Measurements from ENCODE around the gene GTPBP2. TPM values are rescaled to one million over a fixed set of nuclear protein-coding genes. Genes with fewer than 3 reads are reported as not detected.

The GTPBP2 gene
- total RNA-seq, 1 experiment from 2014 or later: 76.4 TPM

DNA sequence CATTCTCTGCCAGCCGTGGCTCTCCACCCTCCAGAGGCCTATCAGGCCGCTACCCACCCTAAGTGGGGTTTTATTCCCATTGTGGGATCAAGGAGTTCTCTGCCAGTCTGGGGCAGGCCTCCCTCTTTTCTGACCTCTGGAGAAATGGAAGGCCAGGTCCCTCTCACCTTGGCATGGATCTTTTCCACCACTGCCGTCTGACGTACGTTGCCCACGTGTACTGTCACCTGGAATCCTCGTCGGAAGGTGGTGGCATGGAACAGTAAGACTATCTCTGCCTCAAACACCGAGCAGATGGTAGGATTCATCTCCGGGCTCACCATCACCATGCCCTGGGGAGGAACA lies 7.3 kb downstream of the GTPBP2 start (continued):
- TF ChIP-seq E2F1 (CRISPR knock-in tag; IDR thresholded peaks at IDR 0.05) (no peak), ZNF425 (CRISPR knock-in tag; conservative IDR thresholded peaks at IDR 0.05) (no peak), ZBTB21 (CRISPR knock-in tag; IDR thresholded peaks at IDR 0.05; ENCODE audit: borderline replicate concordance) (no peak), AR (CRISPR knock-in tag; IDR thresholded peaks at IDR 0.05) (no peak), PREB (CRISPR knock-in tag; IDR thresholded peaks at IDR 0.05; ENCODE audit: borderline replicate concordance) (no peak), ZNF423 (CRISPR knock-in tag; IDR thresholded peaks at IDR 0.05) (no peak), ZNF671 (CRISPR knock-in tag; IDR thresholded peaks at IDR 0.05) (no peak)
- TF ChIP-seq, protein P1, sequence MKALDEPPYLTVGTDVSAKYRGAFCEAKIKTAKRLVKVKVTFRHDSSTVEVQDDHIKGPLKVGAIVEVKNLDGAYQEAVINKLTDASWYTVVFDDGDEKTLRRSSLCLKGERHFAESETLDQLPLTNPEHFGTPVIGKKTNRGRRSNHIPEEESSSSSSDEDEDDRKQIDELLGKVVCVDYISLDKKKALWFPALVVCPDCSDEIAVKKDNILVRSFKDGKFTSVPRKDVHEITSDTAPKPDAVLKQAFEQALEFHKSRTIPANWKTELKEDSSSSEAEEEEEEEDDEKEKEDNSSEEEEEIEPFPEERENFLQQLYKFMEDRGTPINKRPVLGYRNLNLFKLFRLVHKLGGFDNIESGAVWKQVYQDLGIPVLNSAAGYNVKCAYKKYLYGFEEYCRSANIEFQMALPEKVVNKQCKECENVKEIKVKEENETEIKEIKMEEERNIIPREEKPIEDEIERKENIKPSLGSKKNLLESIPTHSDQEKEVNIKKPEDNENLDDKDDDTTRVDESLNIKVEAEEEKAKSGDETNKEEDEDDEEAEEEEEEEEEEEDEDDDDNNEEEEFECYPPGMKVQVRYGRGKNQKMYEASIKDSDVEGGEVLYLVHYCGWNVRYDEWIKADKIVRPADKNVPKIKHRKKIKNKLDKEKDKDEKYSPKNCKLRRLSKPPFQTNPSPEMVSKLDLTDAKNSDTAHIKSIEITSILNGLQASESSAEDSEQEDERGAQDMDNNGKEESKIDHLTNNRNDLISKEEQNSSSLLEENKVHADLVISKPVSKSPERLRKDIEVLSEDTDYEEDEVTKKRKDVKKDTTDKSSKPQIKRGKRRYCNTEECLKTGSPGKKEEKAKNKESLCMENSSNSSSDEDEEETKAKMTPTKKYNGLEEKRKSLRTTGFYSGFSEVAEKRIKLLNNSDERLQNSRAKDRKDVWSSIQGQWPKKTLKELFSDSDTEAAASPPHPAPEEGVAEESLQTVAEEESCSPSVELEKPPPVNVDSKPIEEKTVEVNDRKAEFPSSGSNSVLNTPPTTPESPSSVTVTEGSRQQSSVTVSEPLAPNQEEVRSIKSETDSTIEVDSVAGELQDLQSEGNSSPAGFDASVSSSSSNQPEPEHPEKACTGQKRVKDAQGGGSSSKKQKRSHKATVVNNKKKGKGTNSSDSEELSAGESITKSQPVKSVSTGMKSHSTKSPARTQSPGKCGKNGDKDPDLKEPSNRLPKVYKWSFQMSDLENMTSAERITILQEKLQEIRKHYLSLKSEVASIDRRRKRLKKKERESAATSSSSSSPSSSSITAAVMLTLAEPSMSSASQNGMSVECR (CRISPR knock-in tag; IDR thresholded peaks at IDR 0.05; ENCODE audit: borderline replicate concordance): no peak

DNA sequence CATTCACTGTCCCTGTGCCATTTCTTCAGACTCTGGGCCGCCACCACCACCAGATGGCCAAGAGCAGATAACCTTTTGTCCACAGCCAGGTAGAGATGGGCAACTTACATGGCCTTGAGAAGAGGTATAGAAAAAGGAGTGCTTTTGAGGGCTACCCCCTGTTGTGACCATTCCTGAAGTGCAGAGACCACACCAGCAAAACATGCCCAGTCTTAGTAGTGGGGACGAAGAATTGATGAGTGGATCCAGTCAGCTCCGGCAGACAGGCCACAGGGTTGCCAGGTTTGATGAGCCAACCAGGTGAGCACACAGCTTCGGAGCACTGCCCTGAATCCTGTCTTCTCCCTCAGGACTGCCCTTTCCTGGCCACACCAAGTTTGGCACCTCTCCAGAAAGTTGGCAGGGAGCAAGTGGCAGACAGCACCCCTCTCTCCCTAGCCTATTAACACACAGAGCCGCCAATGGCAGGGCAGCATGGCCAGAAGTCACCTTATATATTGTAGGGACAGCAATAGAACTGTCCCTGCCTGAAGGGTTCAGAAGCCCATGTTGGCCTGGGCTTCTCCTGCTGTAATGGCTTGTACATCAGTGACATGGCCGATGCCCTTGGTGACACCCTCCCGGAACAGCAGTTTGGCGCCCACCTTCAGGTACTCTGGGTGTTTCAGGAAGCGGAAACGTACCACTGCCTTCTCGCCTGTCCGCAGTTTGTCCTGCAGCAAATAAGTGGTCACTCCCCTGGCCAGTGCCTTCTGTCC lies 7.8 kb downstream of the GTPBP2 start:
- Mint-ChIP-seq H3K27me3 (ENCODE audit: low read depth) (no peaks in the 10 kb centered on the region), H3K36me3 (peaks cover 52% of the 10 kb centered on the region), H3K4me1 (no peaks in the 10 kb centered on the region), H3K9me3 (no peaks in the 10 kb centered on the region), H3K27ac (no peak overlapping the region), H3K4me3 (no peak overlapping the region)
- ATAC-seq (no peak), DNase-seq (ENCODE audit: low spot score) (no peak)
- CTCF ChIA-PET: no interaction called here
- TF ChIP-seq MYBL2 (CRISPR knock-in tag; IDR thresholded peaks at IDR 0.05) (no peak), SMAD4 (CRISPR knock-in tag; IDR thresholded peaks at IDR 0.05) (no peak), ZNF232 (CRISPR knock-in tag; IDR thresholded peaks at IDR 0.05) (no peak), NFE2L1 (CRISPR knock-in tag; IDR thresholded peaks at IDR 0.05) (no peak), ZBTB21 (CRISPR knock-in tag; IDR thresholded peaks at IDR 0.05; ENCODE audit: borderline replicate concordance) (no peak), SP1 (CRISPR knock-in tag; conservative IDR thresholded peaks at IDR 0.05) (no peak)
- TF ChIP-seq, protein P2, sequence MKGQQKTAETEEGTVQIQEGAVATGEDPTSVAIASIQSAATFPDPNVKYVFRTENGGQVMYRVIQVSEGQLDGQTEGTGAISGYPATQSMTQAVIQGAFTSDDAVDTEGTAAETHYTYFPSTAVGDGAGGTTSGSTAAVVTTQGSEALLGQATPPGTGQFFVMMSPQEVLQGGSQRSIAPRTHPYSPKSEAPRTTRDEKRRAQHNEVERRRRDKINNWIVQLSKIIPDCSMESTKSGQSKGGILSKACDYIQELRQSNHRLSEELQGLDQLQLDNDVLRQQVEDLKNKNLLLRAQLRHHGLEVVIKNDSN (CRISPR knock-in tag; IDR thresholded peaks at IDR 0.05): no peak
- TF ChIP-seq, protein P1 (CRISPR knock-in tag; IDR thresholded peaks at IDR 0.05; ENCODE audit: borderline replicate concordance): no peak
- POLR2A ChIA-PET: no interaction called here
